Thyroid gland (tissue), 4 donors: ENCODE data around the gene ST6GALNAC2. TPM values are rescaled to one million over a fixed set of nuclear protein-coding genes. Genes with fewer than 3 reads are reported as not detected.

Source experiments
- DNase-seq, 2 donors: peaks; one replicate each; pipeline ENCODE4 v3.0.0-alpha.2; 2019
- H3K27ac ChIP-seq, 3 donors: fragments of 200-600 bp; sonication (generic); 1 replicate in 2 of 3; 2 replicates in 1 of 3; pipeline ENCODE4 v1.5.1; 2016 to 2019; ENCODE audit warnings: mild to moderate bottlenecking in 1 of 3, moderate library complexity in 1 of 3
- H3K27me3 ChIP-seq: fragments of 200-600 bp; sonication (generic); one replicate; pipeline ENCODE4 v1.5.1; 2019
- H3K36me3 ChIP-seq, 2 donors: fragments of 200-600 bp; sonication (generic); one replicate each; pipeline ENCODE4 v1.5.1; 2016 to 2019
- H3K4me1 ChIP-seq, 2 donors: fragments of 200-600 bp; sonication (generic); one replicate each; pipeline ENCODE4 v1.5.1; 2017 to 2019
- H3K4me3 ChIP-seq, 3 donors: fragments of 200-600 bp; sonication (generic); replicated peaks in 1 of 3; 1 replicate in 2 of 3; 2 replicates in 1 of 3; pipeline ENCODE4 v1.5.1; 2016; ENCODE audit warnings: mild to moderate bottlenecking in 1 of 3
- H3K9me3 ChIP-seq: fragments of 200-600 bp; sonication (generic); one replicate; pipeline ENCODE4 v1.5.1; 2017
- CTCF ChIP-seq, 6 experiments: fragments of 200-600 bp in 3 of 6; fragments of 450-650 bp in 3 of 6; sonication (generic) in 3 of 6; IDR thresholded peaks; one replicate each; pipeline ENCODE4 v1.5.1; 2016 to 2019; ENCODE audit warnings: antibody characterized with exemption in 6 of 6, mild to moderate bottlenecking in 2 of 6, inconsistent platforms in 1 of 6, moderate library complexity in 1 of 6
- POLR2A ChIP-seq, 2 donors: fragments of 450-650 bp; IDR thresholded peaks; one replicate each; pipeline ENCODE4 v1.6.1; 2017; ENCODE audit warnings: antibody characterized with exemption in 2 of 2, mild to moderate bottlenecking in 2 of 2, moderate library complexity in 1 of 2
- WGBS, 2 donors: methylation state at CpG; one replicate each; pipeline ENCODE4 v1.1.5; 2017; 5-methylcytosine and 5-hydroxymethylcytosine counted together
- intact Hi-C: fragments of 100-400 bp; cut with DNase I; formaldehyde crosslinking; loops from one replicate; pipeline ENCODE4 v1.15.1; 2023
- total RNA-seq, 4 donors: library from RNA; depleted of rRNA; stranded (reverse); fragments of >200 nt; gene quantifications; one replicate each; pipeline ENCODE4 v1.2.3, GENCODE V29; 2016

Gene ST6GALNAC2
- total RNA-seq, 4 donors from 2014 or later = 32.7 to 65.4 (median 42.6) TPM

- Histone ChIP-seq H3K4me3 (no peak overlapping the region), H3K36me3 (no peaks in the 10 kb centered on the region), H3K27me3 (no peaks in the 10 kb centered on the region), H3K4me1 (peaks cover 3 to 8% of the 10 kb centered on the region in 2 donors), H3K27ac (no peak overlapping the region), H3K9me3 (no peaks in the 10 kb centered on the region)
- DNase-seq = peak in 1 of 2 donors; percentile 11
- TF ChIP-seq POLR2A (IDR thresholded peaks at IDR 0.05) (no peak), CTCF (IDR thresholded peaks at IDR 0.05) (no peak)
- WGBS, 2 donors = 58% methylated on average over 11 to 12 of the region's 12 CpGs
- intact Hi-C loops = no loop called here
These were observed 11.7 kb upstream of the ST6GALNAC2 start for GRCh38 chr17:76597156-76598003.

- 80 to 87% methylated on average over 3 of the region's 3 CpGs for WGBS, 2 donors
- intact Hi-C loops = no loop called here
- Histone ChIP-seq H3K9me3 (no peaks in the 10 kb centered on the region), H3K4me1 (peaks cover 3 to 8% of the 10 kb centered on the region in 2 donors), H3K27me3 (no peaks in the 10 kb centered on the region), H3K36me3 (no peaks in the 10 kb centered on the region), H3K27ac (no peak overlapping the region), H3K4me3 (no peak overlapping the region)
- no peak for DNase-seq
- no peak for TF ChIP-seq CTCF (IDR thresholded peaks at IDR 0.05)
- TF ChIP-seq POLR2A (IDR thresholded peaks at IDR 0.05) = no peak
These were observed 9.0 kb upstream of the ST6GALNAC2 start for GRCh38 chr17:76594690-76595089.

GRCh38 chr17:76593959-76594358 is 8.3 kb upstream of the ST6GALNAC2 start:
- Histone ChIP-seq H3K4me3 (no peak overlapping the region), H3K27me3 (no peaks in the 10 kb centered on the region), H3K9me3 (no peaks in the 10 kb centered on the region), H3K4me1 (peaks cover 3 to 8% of the 10 kb centered on the region in 2 donors), H3K36me3 (no peaks in the 10 kb centered on the region), H3K27ac (no peak overlapping the region)
- no peak for DNase-seq
- 92% methylated on average over 4 of the region's 4 CpGs for WGBS, 2 donors
- TF ChIP-seq POLR2A (IDR thresholded peaks at IDR 0.05) (no peak), CTCF (IDR thresholded peaks at IDR 0.05) (no peak)
- intact Hi-C loops = no loop called here

GRCh38 chr17:76593384-76593826 is 7.7 kb upstream of the ST6GALNAC2 start:
- Histone ChIP-seq H3K9me3 (no peaks in the 10 kb centered on the region), H3K4me3 (no peak overlapping the region), H3K27me3 (no peaks in the 10 kb centered on the region), H3K27ac (no peak overlapping the region), H3K4me1 (peaks cover 3 to 8% of the 10 kb centered on the region in 2 donors), H3K36me3 (no peaks in the 10 kb centered on the region)
- DNase-seq = no peak
- no peak for TF ChIP-seq POLR2A (IDR thresholded peaks at IDR 0.05)
- TF ChIP-seq CTCF (IDR thresholded peaks at IDR 0.05) = no peak
- WGBS, 2 donors = 83 to 86% methylated on average over 8 of the region's 8 CpGs
- intact Hi-C loops = no loop called here

GRCh38 chr17:76588182-76588581 is 2.5 kb upstream of the ST6GALNAC2 start:
- intact Hi-C loops = loop anchor here (5.0 kb wide), 1 partner anchor 66 kb away; no protein-coding TSS in a partner anchor
- TF ChIP-seq POLR2A (IDR thresholded peaks at IDR 0.05) = no peak
- no peak for TF ChIP-seq CTCF (IDR thresholded peaks at IDR 0.05)
- H3K4me3 ChIP-seq = no peak overlapping the region
- H3K9me3 ChIP-seq = no peaks in the 10 kb centered on the region
- peaks cover 11 to 18% of the 10 kb centered on the region in 2 donors for H3K4me1 ChIP-seq
- H3K27ac ChIP-seq = no peak overlapping the region
- no peaks in the 10 kb centered on the region for H3K27me3 ChIP-seq
- DNase-seq = no peak
- H3K36me3 ChIP-seq = no peaks in the 10 kb centered on the region
